GM21381 (cell line): ENCODE results near the gene NUP50.
"Not testable (repeated sequence)": the region's sequence is repeated elsewhere in the genome, so short reads cannot be mapped to it uniquely, and the experiment has no call there.

Experiments used
- ATAC-seq: cut with Tn5 transposase; IDR thresholded peaks from one replicate; pipeline ENCODE4 v1.9.1; 2021; ENCODE audit warnings: mild to moderate bottlenecking, moderate library complexity; ENCODE audit not compliant: unreplicated experiment

The NUP50 gene

GRCh38 chr22:45159652-45160462, 3.9 kb upstream of the NUP50 start:
- ATAC-seq, result no peak

GRCh38 chr22:45162531-45162930, 1.2 kb upstream of the NUP50 start:
- no peak for ATAC-seq

- peak; percentile 4 for ATAC-seq
Observed at GRCh38 chr22:45163099-45163450, 650 bp upstream of the NUP50 start.

- ATAC-seq, result peak; percentile 24
Observed at GRCh38 chr22:45164270-45165088, 754 bp downstream of the NUP50 start.

GRCh38 chr22:45166932-45167331, 3.2 kb downstream of the NUP50 start:
- no peak for ATAC-seq

GRCh38 chr22:45169591-45170466, 6.1 kb downstream of the NUP50 start:
- ATAC-seq, result no peak

GRCh38 chr22:45171830-45172229, 8.1 kb downstream of the NUP50 start:
- no peak for ATAC-seq

- no peak for ATAC-seq
Observed at GRCh38 chr22:45172881-45173585, 9.3 kb downstream of the NUP50 start.

- no peak for ATAC-seq
Observed at GRCh38 chr22:45179276-45180049, 15.7 kb downstream of the NUP50 start.

- no peak for ATAC-seq
Observed at GRCh38 chr22:45180146-45180679, 16.5 kb downstream of the NUP50 start.

GRCh38 chr22:45181240-45181639, 17.5 kb downstream of the NUP50 start:
- no peak for ATAC-seq

GRCh38 chr22:45181766-45182165, 18.0 kb downstream of the NUP50 start:
- ATAC-seq, result no peak

GRCh38 chr22:45183974-45184373, 20.2 kb downstream of the NUP50 start:
- no peak for ATAC-seq

GRCh38 chr22:45185718-45186514, 22.2 kb downstream of the NUP50 start:
- no peak for ATAC-seq

GRCh38 chr22:45187891-45188290, 24.2 kb downstream of the NUP50 start:
- no peak for ATAC-seq

GRCh38 chr22:45188779-45189178, 25.1 kb downstream of the NUP50 start:
- no peak for ATAC-seq

- ATAC-seq, result no peak
Observed at GRCh38 chr22:45190202-45190872, 26.6 kb downstream of the NUP50 start.

GRCh38 chr22:45191746-45192145, 28.0 kb downstream of the NUP50 start:
- not testable (repeated sequence) for ATAC-seq
